GM18519 (cell line): Measurements from ENCODE around the gene FSTL5.
"Not testable (repeated sequence)": the region's sequence is repeated elsewhere in the genome, so short reads cannot be mapped to it uniquely, and the experiment has no call there.

Source experiments
- ATAC-seq: cut with Tn5 transposase; IDR thresholded peaks from one replicate; pipeline ENCODE4 v1.9.1; 2021; ENCODE audit warnings: mild to moderate bottlenecking, moderate library complexity; ENCODE audit not compliant: unreplicated experiment, low FRiP score

The FSTL5 gene

DNA sequence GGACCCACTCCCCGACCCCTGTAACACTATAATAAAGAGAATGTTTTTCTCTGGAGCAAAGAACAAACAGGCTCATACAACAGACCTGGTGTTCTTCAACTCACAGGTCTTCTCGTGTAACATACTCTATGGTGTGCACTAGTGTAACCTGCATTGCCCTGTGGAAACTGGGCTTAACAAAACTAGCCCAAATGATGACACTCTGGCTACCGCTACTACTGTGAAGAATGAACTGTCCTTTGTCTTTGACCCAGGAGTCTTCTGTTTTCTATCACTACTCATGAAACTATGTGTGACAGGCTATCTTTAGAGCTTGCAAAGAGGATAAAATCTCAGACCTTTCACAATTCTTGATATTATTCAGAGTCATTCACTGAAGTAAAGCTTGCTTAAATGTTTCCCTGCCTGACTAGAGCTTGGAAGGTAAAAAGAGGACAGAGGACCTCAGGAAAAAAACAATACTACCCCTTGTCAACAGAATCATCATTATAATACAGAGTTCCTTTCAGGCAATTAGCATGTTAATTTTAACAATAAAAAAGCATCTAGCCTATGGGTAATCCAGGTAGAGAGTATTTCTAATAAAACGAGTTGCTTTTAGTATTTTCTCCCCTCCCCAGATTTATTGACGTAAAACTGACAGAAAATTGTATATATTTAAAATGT is 59.2 kb downstream of the FSTL5 start:
- ATAC-seq, result no peak

DNA sequence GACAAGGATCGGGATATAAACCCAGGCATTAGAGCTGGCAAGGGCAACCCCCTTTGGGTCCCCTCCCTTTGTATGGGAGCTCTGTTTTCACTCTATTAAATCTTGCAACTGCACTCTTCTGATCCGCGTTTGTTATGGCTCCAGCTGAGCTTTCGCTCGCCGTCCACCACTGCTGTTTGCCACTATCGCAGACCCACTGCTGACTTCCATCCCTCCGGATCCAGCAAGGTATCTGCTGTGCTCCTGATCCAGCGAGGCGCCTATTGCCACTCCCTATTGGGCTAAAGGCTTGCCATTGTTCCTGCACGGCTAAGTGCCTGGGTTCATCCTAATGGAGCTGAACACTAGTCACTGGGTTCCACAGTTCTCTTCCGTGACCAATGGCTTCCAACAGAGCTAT is 59.9 kb downstream of the FSTL5 start:
- not testable (repeated sequence) for ATAC-seq

- no peak for ATAC-seq
These were observed 61.1 kb downstream of the FSTL5 start for GRCh38 chr4:162102713-162103112.

DNA sequence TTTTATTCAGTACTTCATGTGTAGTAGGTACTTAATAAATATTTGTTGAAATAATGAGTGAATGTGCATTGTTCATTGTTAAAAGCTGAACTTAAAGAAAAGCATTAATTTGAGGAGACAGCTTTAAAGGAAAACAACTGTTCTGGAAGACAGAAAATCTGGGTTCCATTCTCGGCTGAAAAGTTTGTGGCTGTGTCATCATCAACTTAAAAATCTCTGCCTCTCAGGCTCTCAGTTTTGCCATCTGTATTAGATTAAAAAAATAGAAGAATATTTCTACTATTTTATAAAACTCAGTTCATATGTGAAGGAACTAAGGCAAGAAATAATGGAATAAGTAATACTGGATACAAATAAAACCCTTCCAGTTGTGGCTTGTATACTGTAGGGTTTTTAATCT is 62.5 kb downstream of the FSTL5 start:
- no peak for ATAC-seq

- ATAC-seq, result no peak
These were observed 88.1 kb downstream of the FSTL5 start for GRCh38 chr4:162075726-162076125.

GRCh38 chr4:162061214-162061613 is 102.6 kb downstream of the FSTL5 start:
- no peak for ATAC-seq

- ATAC-seq, result no peak
These were observed 104.1 kb downstream of the FSTL5 start for GRCh38 chr4:162059656-162060055.

DNA sequence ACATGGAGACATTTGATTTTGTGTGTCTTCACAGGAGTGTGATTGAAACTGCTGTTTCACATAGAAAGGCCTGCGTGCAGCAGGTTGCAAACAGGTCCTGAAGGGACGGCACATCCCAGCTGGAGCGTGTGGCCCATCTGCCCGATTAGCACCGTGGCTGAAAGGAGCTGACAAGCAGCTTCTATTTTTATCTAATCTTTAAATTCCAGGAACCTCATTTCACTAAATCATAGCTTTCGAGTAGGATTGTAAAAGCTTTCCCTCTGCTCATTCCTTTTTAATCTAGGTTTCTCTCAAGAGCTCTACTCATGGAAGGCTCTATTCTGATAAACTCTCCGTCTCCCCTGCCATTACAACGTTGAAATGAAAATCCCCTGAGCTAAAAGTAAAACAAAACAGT is 106.8 kb downstream of the FSTL5 start:
- ATAC-seq, result no peak

- ATAC-seq, result no peak
These were observed 117.7 kb downstream of the FSTL5 start for GRCh38 chr4:162046135-162046534.

GRCh38 chr4:162038112-162038511 is 125.7 kb downstream of the FSTL5 start:
- no peak for ATAC-seq

- no peak for ATAC-seq
These were observed 145.9 kb downstream of the FSTL5 start for GRCh38 chr4:162017863-162018262.

DNA sequence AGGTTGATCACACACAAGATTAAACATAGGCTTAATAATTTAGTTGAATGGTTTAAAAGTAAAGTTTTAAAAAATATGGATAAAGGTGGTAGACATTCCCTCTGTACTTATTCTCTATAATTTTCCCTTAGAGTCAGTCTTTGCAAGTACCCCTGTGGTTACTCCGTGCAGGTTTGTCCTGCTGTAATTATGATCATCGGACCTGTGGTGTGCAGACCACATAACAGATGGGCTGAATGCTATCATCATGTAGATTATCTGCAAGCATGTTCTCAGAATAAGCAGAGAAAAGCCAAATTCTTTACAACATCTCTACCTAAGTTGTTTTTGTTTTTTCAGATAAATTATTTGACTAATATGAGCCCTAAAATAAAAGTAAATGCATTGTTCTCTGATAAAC is 146.8 kb downstream of the FSTL5 start:
- ATAC-seq, result no peak

DNA sequence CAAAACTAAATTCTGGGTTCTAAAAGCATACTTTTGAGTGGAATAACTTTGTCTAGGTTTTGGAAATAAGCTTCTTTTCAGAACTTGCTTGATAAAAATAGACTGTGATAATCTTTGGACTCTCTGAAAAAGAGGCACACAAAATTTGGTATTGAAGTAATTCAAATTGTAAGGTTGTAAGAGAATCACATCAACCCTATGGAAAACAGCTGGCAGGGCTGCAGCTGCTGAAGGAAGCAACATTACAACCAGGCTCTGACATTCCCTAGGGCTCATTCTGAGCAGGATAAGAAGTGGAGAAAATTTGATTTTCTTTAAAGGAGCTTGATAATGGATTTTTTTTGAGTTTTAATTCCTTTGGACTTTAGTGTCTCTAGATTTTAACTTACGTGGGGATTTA is 147.6 kb downstream of the FSTL5 start:
- no peak for ATAC-seq

DNA sequence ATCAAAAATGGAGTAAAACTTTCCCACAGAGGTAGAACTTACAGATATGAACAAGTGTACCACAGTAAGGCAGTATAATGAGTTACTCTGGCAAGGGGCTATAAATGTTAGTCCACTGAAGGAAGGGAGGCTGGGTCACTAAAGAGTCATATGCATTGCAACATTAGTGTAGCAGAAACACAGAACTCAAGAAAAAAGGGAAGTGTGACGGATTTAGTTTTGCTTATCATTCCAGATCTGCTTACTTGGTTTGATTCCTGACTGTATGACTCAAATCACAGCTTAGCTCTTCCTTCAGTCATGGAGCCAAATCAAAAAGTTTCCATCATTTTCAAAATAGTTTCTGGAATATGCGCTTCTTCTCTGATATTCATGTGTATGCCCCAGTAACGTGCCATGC is 148.7 kb downstream of the FSTL5 start:
- no peak for ATAC-seq

DNA sequence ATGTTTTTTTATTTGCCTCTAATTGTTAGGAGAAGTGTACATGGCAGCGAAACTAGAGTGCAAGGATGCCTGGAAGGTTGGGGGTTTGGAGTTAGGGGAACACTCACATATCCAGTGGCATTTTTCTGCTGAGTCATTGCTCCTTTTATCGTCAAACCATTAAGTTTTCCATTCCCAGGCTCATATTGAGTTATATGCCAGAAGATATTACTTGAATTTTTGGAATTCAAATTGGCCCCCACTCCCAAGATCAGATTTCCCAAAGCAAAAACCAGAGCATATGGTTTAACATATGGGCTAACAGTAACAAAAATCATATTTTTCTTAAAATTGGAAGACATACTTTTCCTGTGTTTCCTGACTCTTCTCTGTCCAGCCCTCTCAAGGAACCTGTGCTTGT is 152.7 kb downstream of the FSTL5 start:
- no peak for ATAC-seq

GRCh38 chr4:162010362-162010761 is 153.4 kb downstream of the FSTL5 start:
- ATAC-seq, result no peak

- no peak for ATAC-seq
These were observed 171.5 kb downstream of the FSTL5 start for GRCh38 chr4:161992317-161992716.

DNA sequence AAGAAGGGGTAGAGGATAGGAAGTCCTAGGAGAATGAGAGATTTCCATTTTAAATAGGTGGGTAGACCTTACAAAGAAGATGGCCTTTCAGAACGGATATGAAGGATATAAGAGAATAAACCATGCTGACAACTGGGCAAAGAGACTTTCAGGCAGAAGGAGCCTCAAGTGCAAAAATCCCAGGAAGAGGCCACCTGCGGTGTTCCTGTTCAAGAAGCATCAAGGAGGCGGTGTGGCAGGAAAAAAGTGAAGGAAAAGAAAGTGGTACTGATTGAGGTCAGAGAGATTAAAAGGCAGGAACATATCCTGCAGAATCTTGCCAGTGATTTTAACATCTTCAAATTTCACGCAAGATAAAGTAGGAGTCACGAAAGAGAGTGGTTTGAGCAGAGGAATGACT is 172.0 kb downstream of the FSTL5 start:
- ATAC-seq, result no peak

- no peak for ATAC-seq
These were observed 173.1 kb downstream of the FSTL5 start for GRCh38 chr4:161990721-161991120.

DNA sequence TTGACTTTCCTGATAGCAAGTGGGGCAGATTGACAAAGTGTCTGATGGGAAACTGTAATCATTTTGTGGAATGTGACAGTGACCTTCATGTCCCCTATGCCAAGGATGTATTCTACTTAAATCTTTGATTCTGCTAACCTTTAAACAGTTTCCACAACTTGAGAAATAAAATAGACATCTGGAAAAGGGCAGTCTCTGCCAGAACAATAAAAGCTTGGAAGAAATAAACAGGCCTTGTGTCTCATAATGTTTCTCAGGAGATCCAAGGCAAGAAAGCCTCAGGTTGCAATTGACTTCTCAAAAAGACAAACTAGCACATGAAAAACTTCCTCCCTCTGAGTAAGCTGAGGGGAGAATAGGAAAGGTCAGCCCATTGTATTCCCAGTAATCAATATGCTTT is 174.9 kb downstream of the FSTL5 start:
- ATAC-seq, result no peak

DNA sequence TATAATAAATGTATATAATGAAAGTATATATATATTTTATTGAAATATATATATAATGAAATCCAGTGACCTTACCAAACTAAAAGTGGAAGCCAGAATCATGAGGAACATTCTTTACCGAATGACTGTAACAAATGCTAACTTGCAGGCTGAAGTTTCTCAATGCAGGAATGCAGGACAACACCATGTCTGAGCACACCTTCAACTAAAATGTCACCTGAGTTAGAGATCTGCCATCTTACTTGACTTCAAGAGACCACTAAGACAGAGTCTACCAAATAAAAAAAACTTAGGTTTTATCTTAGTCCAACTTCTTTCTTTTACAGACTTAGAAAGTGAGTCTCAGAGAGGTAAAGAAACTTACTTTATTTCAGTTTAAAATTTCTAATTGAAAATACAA is 176.2 kb downstream of the FSTL5 start:
- no peak for ATAC-seq

DNA sequence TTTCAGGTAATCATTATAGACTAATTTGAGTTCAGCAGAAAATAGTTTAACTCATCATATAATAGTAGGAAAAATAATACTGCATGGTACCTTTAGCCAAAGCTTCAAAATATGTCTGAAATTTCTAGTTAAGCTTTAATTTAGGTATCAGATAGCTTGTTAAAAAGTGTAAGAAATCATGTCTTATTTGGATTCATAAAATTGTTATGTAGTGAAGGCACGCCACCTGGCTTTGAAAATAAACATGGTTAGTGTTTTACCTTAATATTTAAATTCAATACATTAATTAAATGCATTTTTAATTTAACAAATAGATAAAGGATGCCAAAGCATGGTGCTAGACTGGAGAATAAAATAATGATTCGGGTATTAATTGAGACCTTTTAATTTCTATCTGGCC is 211.4 kb downstream of the FSTL5 start:
- no peak for ATAC-seq
